ENCODE data around the gene HBE1. TPM values are rescaled to one million over a fixed set of nuclear protein-coding genes. Genes with fewer than 3 reads are reported as not detected.
"Not testable (repeated sequence)": the region's sequence is repeated elsewhere in the genome, so short reads cannot be mapped to it uniquely, and the experiment has no call there.

The HBE1 gene
- total and polyA plus RNA-seq, 7 donors = not detected

DNA sequence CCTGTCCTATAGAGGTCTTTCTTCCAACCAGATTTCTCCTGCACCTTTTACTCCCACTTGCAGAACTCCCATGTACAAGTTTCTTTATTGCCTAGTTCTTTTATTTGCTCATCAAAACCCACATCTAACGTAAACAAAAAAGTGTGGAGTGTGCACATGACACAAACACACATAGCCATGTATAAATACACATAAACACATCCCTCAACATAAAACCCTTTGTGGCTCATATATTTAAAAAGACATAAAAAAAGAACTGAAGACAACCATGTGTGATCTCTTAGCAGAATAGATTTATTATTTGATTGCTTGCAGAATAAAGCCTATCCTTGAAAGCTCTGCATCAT is 16.9 kb downstream of the HBE1 start:
- intact Hi-C loops (cut with DNase I) = no loop called here
- TF ChIP-seq, protein P1, sequence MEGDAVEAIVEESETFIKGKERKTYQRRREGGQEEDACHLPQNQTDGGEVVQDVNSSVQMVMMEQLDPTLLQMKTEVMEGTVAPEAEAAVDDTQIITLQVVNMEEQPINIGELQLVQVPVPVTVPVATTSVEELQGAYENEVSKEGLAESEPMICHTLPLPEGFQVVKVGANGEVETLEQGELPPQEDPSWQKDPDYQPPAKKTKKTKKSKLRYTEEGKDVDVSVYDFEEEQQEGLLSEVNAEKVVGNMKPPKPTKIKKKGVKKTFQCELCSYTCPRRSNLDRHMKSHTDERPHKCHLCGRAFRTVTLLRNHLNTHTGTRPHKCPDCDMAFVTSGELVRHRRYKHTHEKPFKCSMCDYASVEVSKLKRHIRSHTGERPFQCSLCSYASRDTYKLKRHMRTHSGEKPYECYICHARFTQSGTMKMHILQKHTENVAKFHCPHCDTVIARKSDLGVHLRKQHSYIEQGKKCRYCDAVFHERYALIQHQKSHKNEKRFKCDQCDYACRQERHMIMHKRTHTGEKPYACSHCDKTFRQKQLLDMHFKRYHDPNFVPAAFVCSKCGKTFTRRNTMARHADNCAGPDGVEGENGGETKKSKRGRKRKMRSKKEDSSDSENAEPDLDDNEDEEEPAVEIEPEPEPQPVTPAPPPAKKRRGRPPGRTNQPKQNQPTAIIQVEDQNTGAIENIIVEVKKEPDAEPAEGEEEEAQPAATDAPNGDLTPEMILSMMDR (IDR thresholded peaks at IDR 0.05) = no peak
- TF ChIP-seq POLR2A (IDR thresholded peaks at IDR 0.05) = no peak
- TF ChIP-seq POLR2AphosphoS5 (IDR thresholded peaks at IDR 0.05) = no peak
- no peak for TF ChIP-seq EP300 (IDR thresholded peaks at IDR 0.05)
- WGBS, 2 donors = 10 to 52% methylated on average over 1 of the region's 1 CpG

DNA sequence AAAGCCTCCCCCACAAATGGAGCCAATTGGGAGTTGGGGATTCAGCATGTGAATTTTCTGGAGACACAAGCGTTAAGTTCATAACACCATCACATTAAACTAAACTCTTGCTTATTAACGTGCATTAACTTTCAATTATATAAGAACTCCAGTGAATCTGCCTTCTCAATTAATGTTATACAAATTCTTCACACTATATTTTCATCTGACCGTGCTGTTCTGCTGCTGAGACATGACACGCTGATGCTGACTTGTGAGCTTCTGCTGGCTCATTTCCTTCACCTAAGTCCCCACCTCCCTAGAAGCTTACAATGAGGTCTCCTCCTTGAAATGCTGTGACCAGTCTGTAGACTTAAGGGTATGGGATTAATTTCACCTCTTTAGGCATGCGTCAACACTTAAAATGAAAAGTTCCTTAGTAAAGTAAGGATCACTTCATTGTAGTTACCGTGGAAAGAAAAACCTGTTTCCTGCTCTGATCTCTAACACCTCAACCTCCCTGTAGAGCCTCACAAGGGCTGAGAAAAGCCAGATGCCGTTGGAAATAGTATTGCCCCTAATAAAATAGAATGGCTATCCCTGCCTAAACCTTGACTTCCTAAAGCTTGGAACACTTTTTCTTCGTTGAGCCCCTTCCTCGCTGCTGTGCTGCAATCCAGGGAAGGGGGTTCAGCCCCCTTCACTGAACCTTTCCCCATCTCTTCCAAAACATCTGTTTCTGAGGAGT is 17.4 kb downstream of the HBE1 start:
- 55 to 60% methylated on average over 9 of the region's 9 CpGs for WGBS, 2 donors
- Histone ChIP-seq H3K27ac (no peak overlapping the region), H3K9me3 (no peaks in the 10 kb centered on the region), H3K27me3 (no peaks in the 10 kb centered on the region), H3K4me3 (no peak overlapping the region), H3K36me3 (no peaks in the 10 kb centered on the region), H3K4me1 (no peaks in the 10 kb centered on the region)
- DNase-seq = no peak
- intact Hi-C loops (cut with DNase I) = no loop called here
- TF ChIP-seq EP300 (IDR thresholded peaks at IDR 0.05) (no peak), POLR2AphosphoS5 (IDR thresholded peaks at IDR 0.05) (no peak), POLR2A (IDR thresholded peaks at IDR 0.05) (no peak)
- TF ChIP-seq, protein P1 (IDR thresholded peaks at IDR 0.05) = no peak

More for the DNA sequence above, 16.9 kb downstream of the HBE1 start:
- H3K4me3 ChIP-seq = no peak overlapping the region
- H3K36me3 ChIP-seq = no peaks in the 10 kb centered on the region
- no peak overlapping the region for H3K27ac ChIP-seq
- DNase-seq = no peak
- H3K4me1 ChIP-seq = no peaks in the 10 kb centered on the region
- no peaks in the 10 kb centered on the region for H3K27me3 ChIP-seq
- H3K9me3 ChIP-seq = no peaks in the 10 kb centered on the region

DNA sequence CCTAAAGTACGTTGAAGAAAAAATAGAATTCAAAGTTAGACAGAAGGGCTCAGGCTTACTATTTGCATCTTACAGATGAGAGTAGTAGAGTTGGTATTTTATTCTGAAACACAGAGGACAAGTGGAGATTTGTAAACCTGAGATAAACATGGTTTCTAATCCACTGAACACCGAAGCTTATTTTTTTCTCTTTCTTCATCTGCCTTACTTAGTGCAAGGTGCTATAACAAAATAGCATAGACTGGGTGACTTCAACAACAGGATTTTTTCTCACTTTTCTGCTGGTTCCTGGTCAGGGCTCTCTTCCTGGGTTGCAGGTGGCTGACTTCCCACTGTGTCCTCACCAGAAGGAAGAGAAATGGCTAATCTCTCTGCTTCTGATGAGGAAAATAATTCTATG is 18.0 kb downstream of the HBE1 start:
- TF ChIP-seq, protein P1 (IDR thresholded peaks at IDR 0.05) = no peak
- TF ChIP-seq EP300 (IDR thresholded peaks at IDR 0.05) = no peak
- no peak for TF ChIP-seq POLR2AphosphoS5 (IDR thresholded peaks at IDR 0.05)
- no peak for TF ChIP-seq POLR2A (IDR thresholded peaks at IDR 0.05)
- Histone ChIP-seq H3K4me1 (no peaks in the 10 kb centered on the region), H3K4me3 (no peak overlapping the region), H3K9me3 (no peaks in the 10 kb centered on the region), H3K27ac (no peak overlapping the region), H3K27me3 (no peaks in the 10 kb centered on the region), H3K36me3 (no peaks in the 10 kb centered on the region)
- WGBS, 2 donors = 49% methylated on average over 2 of the region's 2 CpGs
- no peak for DNase-seq
- intact Hi-C loops (cut with DNase I) = no loop called here

DNA sequence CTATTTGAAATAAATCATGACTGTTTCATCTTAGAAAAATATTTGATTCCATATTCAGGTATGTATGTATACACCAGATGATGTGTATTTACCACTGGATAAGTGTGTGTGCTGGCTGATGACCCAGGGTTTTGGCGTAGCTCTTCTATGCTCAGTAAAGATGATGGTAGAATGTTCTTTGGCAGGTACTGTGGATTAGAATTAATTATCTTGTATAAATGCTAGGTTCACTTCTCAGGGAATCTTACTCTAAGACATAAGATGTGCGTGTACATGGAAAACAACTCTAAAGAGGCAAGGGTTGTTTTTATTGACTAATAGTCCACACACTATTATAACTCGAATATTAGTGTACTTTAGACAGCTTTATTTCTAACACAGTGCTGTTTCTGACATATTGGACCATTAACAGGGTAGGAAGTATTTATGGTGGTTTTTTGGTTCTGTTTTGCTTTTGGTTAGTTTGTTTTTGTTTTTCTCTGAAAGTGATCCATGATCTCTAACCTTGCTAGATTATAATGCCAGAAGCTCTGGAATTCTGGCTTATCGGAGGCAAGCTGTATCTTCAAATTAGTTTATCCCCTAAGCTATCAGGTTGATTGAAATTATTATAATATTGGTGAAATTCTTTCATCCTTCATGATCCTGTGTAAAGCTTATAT is 19.1 kb downstream of the HBE1 start:
- no peak overlapping the region for H3K27ac ChIP-seq
- H3K4me3 ChIP-seq = no peak overlapping the region
- 80 to 90% methylated on average over 4 of the region's 4 CpGs for WGBS, 2 donors
- no peak for DNase-seq
- no peaks in the 10 kb centered on the region for H3K9me3 ChIP-seq
- no peaks in the 10 kb centered on the region for H3K4me1 ChIP-seq
- TF ChIP-seq, protein P1 (IDR thresholded peaks at IDR 0.05) = no peak
- no peak for TF ChIP-seq POLR2A (IDR thresholded peaks at IDR 0.05)
- no peak for TF ChIP-seq POLR2AphosphoS5 (IDR thresholded peaks at IDR 0.05)
- TF ChIP-seq EP300 (IDR thresholded peaks at IDR 0.05) = no peak
- no peaks in the 10 kb centered on the region for H3K27me3 ChIP-seq
- H3K36me3 ChIP-seq = no peaks in the 10 kb centered on the region
- intact Hi-C loops (cut with DNase I) = no loop called here

DNA sequence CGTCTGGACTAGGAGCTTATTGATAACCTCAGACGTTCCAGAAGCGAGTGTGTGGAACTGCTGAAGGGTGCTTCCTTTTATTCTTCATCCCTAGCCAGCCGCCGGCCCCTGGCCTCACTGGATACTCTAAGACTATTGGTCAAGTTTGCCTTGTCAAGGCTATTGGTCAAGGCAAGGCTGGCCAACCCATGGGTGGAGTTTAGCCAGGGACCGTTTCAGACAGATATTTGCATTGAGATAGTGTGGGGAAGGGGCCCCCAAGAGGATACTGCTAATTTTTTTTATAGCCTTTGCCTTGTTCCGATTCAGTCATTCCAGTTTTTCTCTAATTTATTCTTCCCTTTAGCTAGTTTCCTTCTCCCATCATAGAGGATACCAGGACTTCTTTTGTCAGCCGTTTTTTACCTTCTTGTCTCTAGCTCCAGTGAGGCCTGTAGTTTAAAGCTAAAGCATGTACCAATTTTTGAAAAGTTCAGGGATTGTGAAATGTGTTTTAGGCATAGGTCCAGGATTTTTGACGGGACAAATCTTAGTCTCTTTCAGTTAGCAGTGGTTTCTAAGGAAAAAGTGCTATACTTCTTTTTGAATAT is 19.8 kb downstream of the HBE1 start, which contains the start of gene HBG1:
Gene HBG1, minus strand, starts transcription at position 51 of the 590 bp plus-strand sequence. CDS start 53 bp downstream, outside the sequence.
- intact Hi-C loops (cut with DNase I); H3K9me3 ChIP-seq; DNase-seq; H3K4me1 ChIP-seq; H3K27ac ChIP-seq; H3K36me3 ChIP-seq; H3K27me3 ChIP-seq; H3K4me3 ChIP-seq: not testable (repeated sequence)
- 77 to 81% methylated on average over 3 of the region's 9 CpGs for WGBS, 2 donors

DNA sequence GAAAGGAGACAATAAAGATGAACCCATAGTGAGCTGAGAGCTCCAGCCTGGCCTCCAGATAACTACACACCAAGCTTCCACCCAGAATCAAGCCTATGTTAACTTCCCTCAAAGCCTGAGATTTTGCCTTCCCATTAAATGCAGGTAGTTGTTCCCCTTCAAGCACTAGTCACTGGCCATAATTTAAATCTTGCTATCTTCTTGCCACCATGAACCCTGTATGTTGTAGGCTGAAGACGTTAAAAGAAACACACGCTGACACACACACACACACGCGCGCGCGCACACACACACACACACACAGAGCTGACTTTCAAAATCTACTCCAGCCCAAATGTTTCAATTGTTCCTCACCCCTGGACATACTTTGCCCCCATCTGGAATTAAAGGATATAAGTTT is 21.2 kb downstream of the HBE1 start:
- WGBS, 2 donors = 24 to 84% methylated on average over 7 of the region's 7 CpGs
- DNase-seq; intact Hi-C loops (cut with DNase I); H3K9me3 ChIP-seq; H3K27me3 ChIP-seq; H3K4me3 ChIP-seq; H3K27ac ChIP-seq; H3K4me1 ChIP-seq; H3K36me3 ChIP-seq: not testable (repeated sequence)

Data from sigmoid colon (tissue), 7 donors.